Suprapubic skin (tissue), 4 donors: ENCODE measurements around the gene NELL1. TPM values are rescaled to one million over a fixed set of nuclear protein-coding genes. Genes with fewer than 3 reads are reported as not detected.

Experiments used
- DNase-seq, 2 donors: peaks; one replicate each; pipeline ENCODE4 v3.0.0-alpha.2; 2019; ENCODE audit warnings: low spot score in 2 of 2
- H3K27ac ChIP-seq: fragments of 200-600 bp; sonication (generic); one replicate; pipeline ENCODE4 v1.5.1; 2019
- H3K27me3 ChIP-seq: fragments of 200-600 bp; sonication (generic); one replicate; pipeline ENCODE4 v1.5.1; 2019
- H3K36me3 ChIP-seq: fragments of 200-600 bp; sonication (generic); one replicate; pipeline ENCODE4 v1.5.1; 2019
- H3K4me1 ChIP-seq: fragments of 200-600 bp; sonication (generic); one replicate; pipeline ENCODE4 v1.5.1; 2019
- H3K4me3 ChIP-seq: fragments of 200-600 bp; sonication (generic); one replicate; pipeline ENCODE4 v1.5.1; 2019; ENCODE audit warnings: mild to moderate bottlenecking
- H3K9me3 ChIP-seq: fragments of 200-600 bp; sonication (generic); one replicate; pipeline ENCODE4 v1.5.1; 2019
- CTCF ChIP-seq, 2 donors: fragments of 200-600 bp in 1 of 2; fragments of 450-650 bp in 1 of 2; sonication (generic) in 1 of 2; IDR thresholded peaks; one replicate each; pipeline ENCODE4 v1.5.1; 2016 to 2019; ENCODE audit warnings: antibody characterized with exemption in 2 of 2, mild to moderate bottlenecking in 1 of 2, moderate library complexity in 1 of 2
- EP300 ChIP-seq: sonication (generic); formaldehyde crosslinking; IDR thresholded peaks from one replicate; pipeline ENCODE4 v1.6.1; 2017; ENCODE audit warnings: antibody characterized with exemption
- POLR2A ChIP-seq, 2 donors: fragments of 450-650 bp; IDR thresholded peaks; one replicate each; pipeline ENCODE4 v1.6.1; 2017; ENCODE audit warnings: antibody characterized with exemption in 2 of 2, mild to moderate bottlenecking in 2 of 2, moderate library complexity in 2 of 2
- POLR2AphosphoS5 ChIP-seq, 3 donors: sonication (generic); formaldehyde crosslinking; IDR thresholded peaks; one replicate each; pipeline ENCODE4 v1.6.1; 2017; ENCODE audit warnings: antibody characterized with exemption in 3 of 3
- WGBS: methylation state at CpG from one replicate; pipeline ENCODE4 v1.1.5; 2018; 5-methylcytosine and 5-hydroxymethylcytosine counted together
- total RNA-seq, 4 donors: library from RNA; depleted of rRNA; stranded (reverse); fragments of >200 nt; gene quantifications; one replicate each; pipeline ENCODE4 v1.1.0, GENCODE V29; 2016

Gene NELL1
- total RNA-seq, 4 donors from 2014 or later: 0.18 to 3.9 TPM; not detected in 2

- 89% methylated on average over 2 of the region's 2 CpGs for WGBS
- TF ChIP-seq POLR2A (IDR thresholded peaks at IDR 0.05) (no peak), CTCF (IDR thresholded peaks at IDR 0.05) (no peak)
- no peaks in the 10 kb centered on the region for H3K9me3 ChIP-seq
- H3K4me1 ChIP-seq: no peaks in the 10 kb centered on the region
- H3K4me3 ChIP-seq: no peak overlapping the region
- no peaks in the 10 kb centered on the region for H3K36me3 ChIP-seq
- DNase-seq: no peak
- H3K27ac ChIP-seq: no peak overlapping the region
- no peaks in the 10 kb centered on the region for H3K27me3 ChIP-seq
These were observed 777.7 kb downstream of the NELL1 start for GRCh38 chr11:21446939-21447590.

GRCh38 chr11:21447871-21448270 is 778.5 kb downstream of the NELL1 start:
- Histone ChIP-seq H3K36me3 (no peaks in the 10 kb centered on the region), H3K27ac (no peak overlapping the region), H3K9me3 (no peaks in the 10 kb centered on the region), H3K4me1 (no peaks in the 10 kb centered on the region), H3K27me3 (no peaks in the 10 kb centered on the region), H3K4me3 (no peak overlapping the region)
- WGBS: 85% methylated on average over 3 of the region's 3 CpGs
- TF ChIP-seq POLR2A (IDR thresholded peaks at IDR 0.05) (no peak), CTCF (IDR thresholded peaks at IDR 0.05) (no peak), EP300 (no peak), POLR2AphosphoS5 (IDR thresholded peaks at IDR 0.05) (no peak)
- no peak for DNase-seq

- no peaks in the 10 kb centered on the region for H3K36me3 ChIP-seq
- no peaks in the 10 kb centered on the region for H3K9me3 ChIP-seq
- H3K27ac ChIP-seq: no peak overlapping the region
- H3K4me3 ChIP-seq: no peak overlapping the region
- 45% methylated on average over 1 of the region's 1 CpG for WGBS
- no peaks in the 10 kb centered on the region for H3K27me3 ChIP-seq
- TF ChIP-seq POLR2AphosphoS5 (IDR thresholded peaks at IDR 0.05): no peak
- TF ChIP-seq EP300: no peak
- TF ChIP-seq CTCF (IDR thresholded peaks at IDR 0.05): no peak
- TF ChIP-seq POLR2A (IDR thresholded peaks at IDR 0.05): no peak
- no peaks in the 10 kb centered on the region for H3K4me1 ChIP-seq
- no peak for DNase-seq
These were observed 786.8 kb downstream of the NELL1 start for GRCh38 chr11:21456186-21456585.

GRCh38 chr11:21460082-21460481 is 790.7 kb downstream of the NELL1 start:
- Histone ChIP-seq H3K4me3 (no peak overlapping the region), H3K36me3 (no peaks in the 10 kb centered on the region), H3K27me3 (no peaks in the 10 kb centered on the region), H3K9me3 (no peaks in the 10 kb centered on the region), H3K27ac (no peak overlapping the region), H3K4me1 (no peaks in the 10 kb centered on the region)
- no peak for DNase-seq
- no peak for TF ChIP-seq POLR2AphosphoS5 (IDR thresholded peaks at IDR 0.05)
- TF ChIP-seq CTCF (IDR thresholded peaks at IDR 0.05): no peak
- no peak for TF ChIP-seq EP300

- H3K27me3 ChIP-seq: no peaks in the 10 kb centered on the region
- H3K4me1 ChIP-seq: no peaks in the 10 kb centered on the region
- no peaks in the 10 kb centered on the region for H3K36me3 ChIP-seq
- no peak for DNase-seq
- H3K9me3 ChIP-seq: no peaks in the 10 kb centered on the region
- 88% methylated on average over 1 of the region's 1 CpG for WGBS
- H3K27ac ChIP-seq: no peak overlapping the region
- no peak overlapping the region for H3K4me3 ChIP-seq
- no peak for TF ChIP-seq EP300
- TF ChIP-seq CTCF (IDR thresholded peaks at IDR 0.05): no peak
- TF ChIP-seq POLR2AphosphoS5 (IDR thresholded peaks at IDR 0.05): no peak
- TF ChIP-seq POLR2A (IDR thresholded peaks at IDR 0.05): no peak
These were observed 792.3 kb downstream of the NELL1 start for GRCh38 chr11:21461701-21462100.
